Common myeloid progenitor, CD34-positive (primary cell): ENCODE data around the gene INIP.

Experiments
- CTCF ChIA-PET: fragments of 350-600 bp; sonication (Branson Sonifier 250); formaldehyde crosslinking; loops from one replicate; lab custom pipeline; 2021; ENCODE audit warnings: antibody characterized with exemption; lab: Charles Lee
- POLR2A ChIA-PET: fragments of 350-600 bp; sonication (Branson Sonifier 250); formaldehyde crosslinking; loops from one replicate; lab custom pipeline; 2021; ENCODE audit warnings: antibody characterized with exemption; lab: Charles Lee
- DNase-seq, 3 donors: peaks; one replicate each; pipeline versions ENCODE4 v3.0.0 to v3.0.0-alpha.2; 2013
- H3K27ac ChIP-seq, 2 experiments: 1 replicate in 1 of 2; 2 replicates in 1 of 2; pipeline ENCODE4 v1.7.0; 2013; ENCODE audit warnings: inconsistent platforms in 2 of 2, low read length in 2 of 2, mild to moderate bottlenecking in 2 of 2, low read depth in 1 of 2, moderate library complexity in 1 of 2; ENCODE audit not compliant: severe bottlenecking in 2 of 2, insufficient read depth in 1 of 2, poor library complexity in 1 of 2
- H3K27me3 ChIP-seq, 5 experiments: replicated peaks in 2 of 5; 1 replicate in 3 of 5; 2 replicates in 2 of 5; pipeline versions ENCODE4 v1.6.1 to v1.7.0; 2013; ENCODE audit warnings: low read length in 4 of 5, mild to moderate bottlenecking in 2 of 5, moderate library complexity in 2 of 5, inconsistent platforms in 1 of 5; ENCODE audit not compliant: insufficient read depth in 5 of 5, control insufficient read depth in 4 of 5
- H3K36me3 ChIP-seq, 4 experiments: 1 replicate in 2 of 4; 2 replicates in 2 of 4; pipeline versions ENCODE4 v1.6.1 to v1.7.0; 2013; ENCODE audit warnings: low read length in 3 of 4, control low read depth in 1 of 4, mild to moderate bottlenecking in 1 of 4; ENCODE audit not compliant: control insufficient read depth in 4 of 4, insufficient read depth in 4 of 4
- H3K4me1 ChIP-seq, 4 experiments: 1 replicate in 3 of 4; 2 replicates in 1 of 4; pipeline versions ENCODE4 v1.6.1 to v1.7.1; 2013; ENCODE audit warnings: low read length in 3 of 4, mild to moderate bottlenecking in 3 of 4, control low read depth in 1 of 4, inconsistent platforms in 1 of 4, moderate library complexity in 1 of 4; ENCODE audit not compliant: control insufficient read depth in 4 of 4, insufficient read depth in 4 of 4; ENCODE audit errors: control extremely low read depth in 1 of 4
- H3K4me3 ChIP-seq, 7 experiments: 1 replicate in 4 of 7; 2 replicates in 3 of 7; pipeline versions ENCODE4 v1.5.1 to v1.7.0; 2013; ENCODE audit warnings: mild to moderate bottlenecking in 7 of 7, low read length in 6 of 7, moderate library complexity in 6 of 7, inconsistent platforms in 2 of 7, low read depth in 2 of 7, control low read depth in 1 of 7; ENCODE audit not compliant: insufficient read depth in 4 of 7, control insufficient read depth in 1 of 7; ENCODE audit errors: extremely low read depth in 1 of 7
- H3K9me3 ChIP-seq, 5 experiments: 1 replicate in 4 of 5; 2 replicates in 1 of 5; pipeline versions ENCODE4 v1.6.1 to v1.7.1; 2013; ENCODE audit warnings: low read length in 4 of 5, mild to moderate bottlenecking in 2 of 5, inconsistent platforms in 1 of 5, low read depth in 1 of 5, moderate library complexity in 1 of 5; ENCODE audit not compliant: control insufficient read depth in 4 of 5, insufficient read depth in 2 of 5; ENCODE audit errors: control extremely low read depth in 1 of 5
- WGBS: methylation state at CpG from one replicate; pipeline ENCODE4 v1.1.5; 2013; ENCODE audit not compliant: insufficient coverage; 5-methylcytosine and 5-hydroxymethylcytosine counted together

INIP gene

DNA sequence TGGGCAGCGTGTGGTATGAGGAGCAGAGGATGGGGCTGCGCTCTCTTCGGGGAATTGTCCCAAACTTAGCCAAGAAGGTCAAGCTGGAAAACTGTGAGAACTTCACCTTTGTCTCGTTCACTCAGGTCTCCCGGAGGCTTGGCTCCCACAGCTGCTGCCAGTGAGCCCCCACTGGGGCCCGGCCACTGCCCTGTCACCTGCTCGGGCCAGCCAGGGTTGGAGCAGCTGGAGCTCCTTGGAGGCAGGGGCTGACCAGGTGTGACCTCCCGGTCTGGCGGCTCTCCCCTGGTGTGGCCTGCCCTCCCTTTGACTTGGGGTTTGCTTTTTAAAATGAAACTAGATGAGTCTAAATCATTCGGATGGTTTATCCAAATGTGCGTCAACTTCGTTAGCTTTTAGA is 58.0 kb downstream of the INIP start:
- Histone ChIP-seq H3K27ac (no peak overlapping the region), H3K4me1 (no peaks in the 10 kb centered on the region), H3K36me3 (peaks cover 0 to 9% (median 3%) of the 10 kb centered on the region in 4 experiments), H3K4me3 (no peak overlapping the region), H3K9me3 (no peaks in the 10 kb centered on the region), H3K27me3 (no peaks in the 10 kb centered on the region)
- DNase-seq: no peak
- CTCF ChIA-PET: no interaction called here
- POLR2A ChIA-PET: no interaction called here
- WGBS: 97% methylated on average over 6 of the region's 12 CpGs

DNA sequence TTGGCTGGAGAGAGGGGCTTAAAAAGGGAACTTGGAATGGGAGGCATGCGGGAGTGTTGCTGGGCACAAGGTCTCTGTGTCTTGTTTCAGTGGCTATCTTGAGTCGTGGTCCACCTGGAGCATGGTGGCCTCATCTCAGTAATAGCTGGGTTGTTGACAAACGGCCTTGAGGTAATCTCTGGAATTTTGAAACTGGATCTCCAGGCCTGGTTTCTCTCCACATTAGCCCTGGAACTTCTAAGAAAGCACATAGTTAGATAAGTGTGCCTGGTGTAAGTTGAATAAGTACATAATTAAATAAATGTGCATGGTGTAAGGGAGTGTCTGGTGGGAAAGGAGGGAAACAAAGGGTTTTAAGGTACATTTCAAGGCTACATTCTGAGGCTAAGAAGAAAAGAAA is 62.2 kb downstream of the INIP start:
- ChIA-PET CTCF (no interaction called here), POLR2A (interaction anchor here (0.6 kb wide), 1 partner anchor 29 kb away, joined by 4 read pairs; no protein-coding TSS in a partner anchor)
- no peaks in the 10 kb centered on the region for H3K4me1 ChIP-seq
- H3K9me3 ChIP-seq: peaks cover 0 to 5% (median 0%) of the 10 kb centered on the region in 5 experiments
- H3K36me3 ChIP-seq: peaks cover 0 to 9% (median 4%) of the 10 kb centered on the region in 4 experiments
- H3K27me3 ChIP-seq: no peaks in the 10 kb centered on the region
- DNase-seq: no peak
- 93% methylated on average over 3 of the region's 3 CpGs for WGBS
- H3K4me3 ChIP-seq: no peak overlapping the region
- H3K27ac ChIP-seq: no peak overlapping the region

DNA sequence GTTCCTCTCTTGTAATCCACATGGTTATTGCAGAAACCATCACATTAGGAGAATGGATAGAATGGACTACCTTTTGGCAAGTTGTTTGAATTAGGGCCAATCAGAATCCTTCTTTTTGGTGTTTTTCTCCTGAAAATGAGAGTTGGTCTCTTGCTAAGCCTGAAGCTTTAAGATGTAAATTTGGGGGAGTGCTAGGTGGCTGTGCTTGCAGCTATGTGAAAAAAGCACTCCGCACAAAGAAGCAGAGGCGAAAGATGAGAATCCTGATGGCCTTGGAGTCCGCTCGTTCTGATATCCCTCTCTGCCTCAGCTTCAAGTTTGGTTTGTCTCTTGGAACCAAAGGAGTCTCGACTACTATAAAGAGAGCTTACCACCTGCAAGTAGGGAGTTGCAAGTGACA is 63.6 kb downstream of the INIP start:
- Histone ChIP-seq H3K4me1 (no peaks in the 10 kb centered on the region), H3K27ac (no peak overlapping the region), H3K9me3 (peaks cover 0 to 5% (median 0%) of the 10 kb centered on the region in 5 experiments), H3K27me3 (no peaks in the 10 kb centered on the region), H3K36me3 (peaks cover 0 to 5% (median 1%) of the 10 kb centered on the region in 4 experiments), H3K4me3 (no peak overlapping the region)
- POLR2A ChIA-PET: interaction anchor here (0.8 kb wide), 1 partner anchor 9 kb away, joined by 3 read pairs; no protein-coding TSS in a partner anchor
- no peak for DNase-seq
- CTCF ChIA-PET: interaction anchor here (1.1 kb wide), 1 partner anchor 14 kb away, joined by 3 read pairs; no protein-coding TSS in a partner anchor
- no CpG with 5 or more reads among the region's 5 CpGs for WGBS

DNA sequence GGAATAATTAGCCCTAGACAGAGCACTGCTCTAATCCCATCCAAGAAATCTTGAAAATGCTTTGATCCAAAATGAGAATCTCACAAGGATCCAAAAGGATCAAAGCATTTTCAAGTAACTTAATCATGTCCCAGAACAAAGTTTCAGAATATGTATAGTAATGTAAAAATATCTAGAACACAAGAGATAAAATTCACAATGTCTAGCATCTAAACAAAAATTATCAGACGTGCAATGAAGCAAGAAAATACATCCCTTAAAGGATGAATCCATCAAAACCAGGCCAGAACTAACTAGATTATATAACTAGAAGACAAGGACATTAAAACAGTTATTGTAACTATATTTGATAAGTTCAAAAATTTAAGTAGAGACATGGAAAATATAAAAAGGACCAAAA is 69.3 kb downstream of the INIP start:
- CTCF ChIA-PET: no interaction called here
- DNase-seq: no peak
- no CpG with 5 or more reads among the region's 1 CpG for WGBS
- Histone ChIP-seq H3K4me3 (no peak overlapping the region), H3K27ac (no peak overlapping the region), H3K9me3 (peaks cover 3 to 24% (median 8%) of the 10 kb centered on the region in 5 experiments), H3K4me1 (no peaks in the 10 kb centered on the region), H3K36me3 (peaks cover 2 to 11% (median 7%) of the 10 kb centered on the region in 4 experiments), H3K27me3 (no peaks in the 10 kb centered on the region)
- POLR2A ChIA-PET: no interaction called here

DNA sequence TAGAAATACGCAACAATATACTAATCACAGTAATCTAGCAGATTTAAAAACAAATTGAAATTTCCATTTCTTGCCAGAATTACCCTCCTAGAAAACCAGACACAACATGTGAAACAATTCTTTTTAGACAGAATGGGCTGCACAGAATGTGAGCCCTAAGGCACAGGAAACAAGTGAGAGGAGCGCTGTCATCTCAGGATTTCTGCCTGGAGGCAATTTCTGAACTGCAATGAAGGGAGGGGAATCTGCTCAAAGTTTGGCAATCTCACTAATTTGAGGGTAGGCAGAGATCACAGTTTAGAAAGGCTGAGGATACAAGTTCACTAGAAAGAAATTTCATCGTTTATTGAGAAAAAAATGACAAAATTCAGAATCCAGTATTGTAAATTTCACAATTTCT is 70.3 kb downstream of the INIP start:
- Histone ChIP-seq H3K27me3 (no peaks in the 10 kb centered on the region), H3K4me3 (no peak overlapping the region), H3K36me3 (peaks cover 2 to 11% (median 7%) of the 10 kb centered on the region in 4 experiments), H3K27ac (no peak overlapping the region), H3K9me3 (peaks cover 3 to 24% (median 8%) of the 10 kb centered on the region in 5 experiments), H3K4me1 (no peaks in the 10 kb centered on the region)
- DNase-seq: no peak
- ChIA-PET POLR2A (no interaction called here), CTCF (no interaction called here)
- 92% methylated on average over 1 of the region's 3 CpGs for WGBS

DNA sequence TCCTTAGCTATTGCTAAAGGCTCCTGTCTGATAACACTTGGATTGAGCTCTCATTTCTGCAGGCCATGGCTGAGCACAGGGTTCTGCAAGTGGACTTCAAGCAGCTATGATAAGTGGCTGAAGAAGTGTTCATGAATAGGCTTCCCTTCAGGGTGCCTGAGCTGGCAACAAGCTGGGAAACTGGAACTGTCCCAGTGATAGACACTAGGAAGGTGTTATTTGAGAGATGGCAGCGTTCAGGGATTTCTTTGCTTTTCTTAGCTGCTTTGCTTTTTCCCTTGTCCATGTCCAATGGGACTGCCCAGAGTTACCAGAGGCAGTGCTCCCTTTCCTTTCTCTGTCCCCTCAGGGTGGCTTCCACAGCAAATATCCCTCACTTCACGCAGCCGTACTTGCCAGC is 75.8 kb downstream of the INIP start:
- ChIA-PET POLR2A (no interaction called here), CTCF (no interaction called here)
- Histone ChIP-seq H3K9me3 (peaks cover 6 to 25% (median 12%) of the 10 kb centered on the region in 5 experiments), H3K27me3 (no peaks in the 10 kb centered on the region), H3K27ac (no peak overlapping the region), H3K4me3 (no peak overlapping the region), H3K4me1 (no peaks in the 10 kb centered on the region), H3K36me3 (peaks cover 0 to 5% (median 3%) of the 10 kb centered on the region in 4 experiments)
- no peak for DNase-seq
- WGBS: 100% methylated on average over 1 of the region's 3 CpGs

DNA sequence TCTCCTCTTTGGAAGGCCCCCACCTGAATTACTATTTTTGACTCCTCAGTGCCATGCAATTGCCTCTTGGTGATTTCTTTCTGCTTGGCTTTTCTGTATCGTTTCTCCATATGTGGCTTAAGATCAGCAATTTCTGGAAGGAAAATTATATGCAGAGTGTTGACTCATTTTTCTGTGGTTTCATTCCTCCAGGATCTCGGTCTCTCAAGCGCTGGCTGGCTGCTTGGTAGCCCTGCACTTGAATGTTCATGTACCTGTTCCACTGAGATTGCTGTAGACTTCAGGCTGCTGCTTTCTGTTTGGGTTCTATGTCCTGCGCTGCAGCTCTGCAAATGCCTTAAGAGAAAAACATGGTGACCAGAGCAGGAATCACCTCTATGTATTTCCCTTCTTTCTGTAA is 77.6 kb downstream of the INIP start:
- CTCF ChIA-PET: no interaction called here
- 100% methylated on average over 3 of the region's 4 CpGs for WGBS
- Histone ChIP-seq H3K4me3 (no peak overlapping the region), H3K27ac (no peak overlapping the region), H3K27me3 (no peaks in the 10 kb centered on the region), H3K9me3 (peaks cover 6 to 22% (median 12%) of the 10 kb centered on the region in 5 experiments), H3K4me1 (no peaks in the 10 kb centered on the region), H3K36me3 (peaks cover 0 to 5% (median 0%) of the 10 kb centered on the region in 4 experiments)
- POLR2A ChIA-PET: no interaction called here
- no peak for DNase-seq
